Hepatic stellate cell (primary cell): ENCODE results near the gene NOX5.
A peak's percentile ranks its signal among the peaks of the same experiment; 100 is the strongest.

Experiments used
- DNase-seq: peaks from one replicate; pipeline ENCODE4 v3.0.0; 2011; ENCODE audit warnings: low spot score

NOX5 gene

GRCh38 chr15:68990992-68991500, 23.4 kb upstream of the NOX5 start:
- DNase-seq = no peak

- no peak for DNase-seq
These were observed 22.8 kb upstream of the NOX5 start for GRCh38 chr15:68991723-68992122.

- DNase-seq = no peak
These were observed 21.8 kb upstream of the NOX5 start for GRCh38 chr15:68992696-68993095.

- no peak for DNase-seq
These were observed 21.2 kb upstream of the NOX5 start for GRCh38 chr15:68993276-68993675.

GRCh38 chr15:68994149-68994548, 20.3 kb upstream of the NOX5 start:
- peak; percentile 11 for DNase-seq

- no peak for DNase-seq
These were observed 19.3 kb upstream of the NOX5 start for GRCh38 chr15:68994981-68995761.

- no peak for DNase-seq
These were observed 17.4 kb upstream of the NOX5 start for GRCh38 chr15:68997050-68997449.

GRCh38 chr15:68997930-68998777, 16.3 kb upstream of the NOX5 start:
- DNase-seq = no peak

- no peak for DNase-seq
These were observed 15.4 kb upstream of the NOX5 start for GRCh38 chr15:68999091-68999490.

GRCh38 chr15:69000091-69000490, 14.4 kb upstream of the NOX5 start:
- no peak for DNase-seq

GRCh38 chr15:69000725-69001503, 13.6 kb upstream of the NOX5 start:
- DNase-seq = no peak

GRCh38 chr15:69002783-69003182, 11.7 kb upstream of the NOX5 start:
- DNase-seq = no peak

GRCh38 chr15:69004011-69004410, 10.5 kb upstream of the NOX5 start:
- DNase-seq = no peak

GRCh38 chr15:69008056-69008455, 6.4 kb upstream of the NOX5 start:
- no peak for DNase-seq

- no peak for DNase-seq
These were observed 5.2 kb upstream of the NOX5 start for GRCh38 chr15:69009341-69009740.

- no peak for DNase-seq
These were observed 2.9 kb upstream of the NOX5 start for GRCh38 chr15:69011641-69012040.

- DNase-seq = no peak
These were observed 1.6 kb upstream of the NOX5 start for GRCh38 chr15:69012761-69013364.

GRCh38 chr15:69013726-69014406, 629 bp upstream of the NOX5 start:
- DNase-seq = no peak

GRCh38 chr15:69015591-69015990, 1.1 kb downstream of the NOX5 start:
- no peak for DNase-seq

GRCh38 chr15:69016021-69016595, 1.6 kb downstream of the NOX5 start:
- no peak for DNase-seq

GRCh38 chr15:69017978-69018377, 3.5 kb downstream of the NOX5 start:
- DNase-seq = no peak
